ENCODE results near the gene SLC5A5. TPM values are rescaled to one million over a fixed set of nuclear protein-coding genes. Genes with fewer than 3 reads are reported as not detected.

The SLC5A5 gene
- total and polyA plus RNA-seq, 3 donors from 2014 or later, result 0.79 to 1.4 (median 1.1) TPM

GRCh38 chr19:17874758-17875135, 3.0 kb downstream of the SLC5A5 start:
- Histone ChIP-seq H3K36me3 (ENCODE audit: low read depth, missing control alignments) (no peaks in the 10 kb centered on the region), H3K27me3 (no peaks in the 10 kb centered on the region)
- intact Hi-C loops (cut with DNase I; ENCODE audit: low total_unique reads), result no loop called here

GRCh38 chr19:17877696-17878095, 6.0 kb downstream of the SLC5A5 start:
- DNase-seq, result no peak
- H3K4me3 ChIP-seq, result no peak overlapping the region
- no peaks in the 10 kb centered on the region for H3K27me3 ChIP-seq
- 91 to 94% methylated on average over 16 of the region's 16 CpGs for WGBS, 2 donors
- TF ChIP-seq CTCF (IDR thresholded peaks at IDR 0.05), result no peak
- no peak for TF ChIP-seq POLR2A (IDR thresholded peaks at IDR 0.05)
- no peaks in the 10 kb centered on the region for H3K36me3 ChIP-seq (ENCODE audit: low read depth, missing control alignments)
- no peak overlapping the region for H3K27ac ChIP-seq
- H3K4me1 ChIP-seq, result peaks cover under 1% of the 10 kb centered on the region
- intact Hi-C loops (cut with DNase I; ENCODE audit: low total_unique reads), result no loop called here
- H3K9me3 ChIP-seq, result no peaks in the 10 kb centered on the region

More at GRCh38 chr19:17874758-17875135, 3.0 kb downstream of the SLC5A5 start:
- no peak for DNase-seq
- H3K4me1 ChIP-seq, result peaks cover 7% of the 10 kb centered on the region
- TF ChIP-seq CTCF (IDR thresholded peaks at IDR 0.05) (no peak), POLR2A (IDR thresholded peaks at IDR 0.05) (no peak)
- 53 to 58% methylated on average over 8 to 9 of the region's 9 CpGs for WGBS, 2 donors
- no peaks in the 10 kb centered on the region for H3K9me3 ChIP-seq
- H3K27ac ChIP-seq, result no peak overlapping the region
- no peak overlapping the region for H3K4me3 ChIP-seq

- H3K36me3 ChIP-seq (ENCODE audit: low read depth, missing control alignments), result no peaks in the 10 kb centered on the region
- no peak for DNase-seq
- whole genome bisulfite sequencing, 2 donors, result 76 to 77% methylated on average over 5 to 7 of the region's 7 CpGs
- no peak overlapping the region for H3K27ac ChIP-seq
- no peak for TF ChIP-seq POLR2A (IDR thresholded peaks at IDR 0.05)
- TF ChIP-seq CTCF (IDR thresholded peaks at IDR 0.05), result no peak
- no peak overlapping the region for H3K4me3 ChIP-seq
- H3K9me3 ChIP-seq, result no peaks in the 10 kb centered on the region
- no peaks in the 10 kb centered on the region for H3K4me1 ChIP-seq
- H3K27me3 ChIP-seq, result no peaks in the 10 kb centered on the region
- intact Hi-C loops (cut with DNase I; ENCODE audit: low total_unique reads), result no loop called here
These were observed 7.7 kb downstream of the SLC5A5 start for GRCh38 chr19:17879466-17879865.

- intact Hi-C loops (cut with DNase I; ENCODE audit: low total_unique reads), result no loop called here
These were observed 10.0 kb downstream of the SLC5A5 start for GRCh38 chr19:17881701-17882100.

More at GRCh38 chr19:17881701-17882100, 10.0 kb downstream of the SLC5A5 start:
- WGBS, 2 donors, result 77 to 81% methylated on average over 4 to 7 of the region's 7 CpGs
- no peak overlapping the region for H3K4me3 ChIP-seq
- H3K4me1 ChIP-seq, result no peaks in the 10 kb centered on the region
- no peaks in the 10 kb centered on the region for H3K9me3 ChIP-seq
- no peak overlapping the region for H3K27ac ChIP-seq
- no peak for DNase-seq
- no peaks in the 10 kb centered on the region for H3K27me3 ChIP-seq
- TF ChIP-seq POLR2A (IDR thresholded peaks at IDR 0.05) (no peak), CTCF (IDR thresholded peaks at IDR 0.05) (no peak)
- H3K36me3 ChIP-seq (ENCODE audit: low read depth, missing control alignments), result no peaks in the 10 kb centered on the region

All from testis (tissue), 3 donors.